OCI-LY1 (cell line): ENCODE data around the gene TTC9.

ENCODE experiments used
- H2AFZ ChIP-seq: fragments of 200-600 bp; sonication (generic), shearing (Covaris generic); 2 replicates; pipeline ENCODE4 v1.6.0; 2014; ENCODE audit warnings: antibody characterized with exemption, mild to moderate bottlenecking, low read length
- H3F3A ChIP-seq: fragments of 200-600 bp; sonication (generic), shearing (Covaris generic); 2 replicates; pipeline ENCODE4 v1.6.0; 2014; ENCODE audit warnings: mild to moderate bottlenecking, antibody characterized with exemption, low read length, moderate library complexity; ENCODE audit not compliant: insufficient read depth
- H3K27ac ChIP-seq: fragments of 200-600 bp; sonication (generic); 2 replicates; pipeline ENCODE4 v1.5.1; 2014; ENCODE audit warnings: low read length, mixed run types, mild to moderate bottlenecking, low read depth; ENCODE audit not compliant: poor library complexity, severe bottlenecking
- H3K27me3 ChIP-seq: fragments of 200-600 bp; sonication (generic); 2 replicates; pipeline ENCODE4 v1.6.0; 2014; ENCODE audit warnings: antibody characterized with exemption, mild to moderate bottlenecking, low read length, moderate library complexity; ENCODE audit not compliant: insufficient read depth
- H3K36me3 ChIP-seq: fragments of 200-600 bp; sonication (generic); 2 replicates; pipeline ENCODE4 v1.6.1; 2014; ENCODE audit warnings: mild to moderate bottlenecking, antibody characterized with exemption, low read length, moderate library complexity, mixed read lengths; ENCODE audit not compliant: insufficient read depth
- H3K4me1 ChIP-seq: fragments of 200-600 bp; sonication (generic); 2 replicates; pipeline ENCODE4 v1.5.1; 2014; ENCODE audit warnings: mild to moderate bottlenecking, low read length, moderate library complexity; ENCODE audit not compliant: insufficient read depth, severe bottlenecking
- H3K4me2 ChIP-seq: fragments of 200-600 bp; sonication (generic), shearing (Covaris generic); 2 replicates; pipeline ENCODE4 v1.6.1; 2014; ENCODE audit warnings: low read length
- H3K4me3 ChIP-seq: fragments of 200-600 bp; sonication (generic); 2 replicates; pipeline ENCODE4 v1.5.1; 2014; ENCODE audit warnings: low read length, low read depth, mild to moderate bottlenecking, mixed read lengths; ENCODE audit not compliant: poor library complexity, severe bottlenecking
- H3K79me2 ChIP-seq: fragments of 200-600 bp; shearing (Covaris generic); 2 replicates; pipeline ENCODE4 v1.6.1; 2016; ENCODE audit warnings: mixed run types, low read length, mixed read lengths; ENCODE audit not compliant: insufficient read depth
- H3K9ac ChIP-seq: fragments of 200-600 bp; sonication (generic), shearing (Covaris generic); 2 replicates; pipeline ENCODE4 v1.6.1; 2014; ENCODE audit warnings: mild to moderate bottlenecking, low read length, mixed read lengths
- H3K9me2 ChIP-seq: fragments of 200-600 bp; sonication (generic), shearing (Covaris generic); 2 replicates; pipeline ENCODE4 v1.6.1; 2014; ENCODE audit warnings: low read depth, mild to moderate bottlenecking, low read length, mixed read lengths
- H3K9me3 ChIP-seq: fragments of 200-600 bp; shearing (Covaris generic); 2 replicates; pipeline ENCODE4 v1.6.1; 2014; ENCODE audit warnings: low read length, mixed read lengths
- H4K20me1 ChIP-seq: fragments of 200-600 bp; sonication (generic), shearing (Covaris generic); 2 replicates; pipeline ENCODE4 v1.6.0; 2016; ENCODE audit warnings: mild to moderate bottlenecking, low read length; ENCODE audit not compliant: insufficient read depth
- CTCF ChIP-seq: fragments of 200-600 bp; sonication (generic), shearing (Covaris generic); IDR thresholded peaks from 2 replicates; pipeline ENCODE4 v1.5.1; 2017; ENCODE audit warnings: mild to moderate bottlenecking, antibody characterized with exemption, low read length, moderate library complexity, mixed read lengths
- EZH2 ChIP-seq: fragments of 200-600 bp; sonication (generic), shearing (Covaris generic); IDR thresholded peaks from 2 replicates; pipeline ENCODE4 v1.8.0; 2017; ENCODE audit warnings: borderline replicate concordance, mixed run types, mild to moderate bottlenecking, antibody characterized with exemption, low read length, moderate library complexity, mixed read lengths

Gene TTC9

GRCh38 chr14:70666361-70666686 is 24.6 kb downstream of the TTC9 start:
- Histone ChIP-seq H3K27me3 (no peaks in the 10 kb centered on the region), H3K27ac (peak overlapping the region; percentile 99), H3K4me3 (peak overlapping the region; percentile 32), H3F3A (peaks cover 8% of the 10 kb centered on the region), H4K20me1 (no peaks in the 10 kb centered on the region), H3K79me2 (no peaks in the 10 kb centered on the region), H3K36me3 (peaks cover 40% of the 10 kb centered on the region; the same call in 1 of the 2 replicates), H3K4me1 (peaks cover 84% of the 10 kb centered on the region), H3K9me2 (no peaks in the 10 kb centered on the region), H3K9ac (peak overlapping the region; percentile 56), H2AFZ (no peak overlapping the region), H3K4me2 (peak overlapping the region; percentile 57), H3K9me3 (no peaks in the 10 kb centered on the region)
- no peak for TF ChIP-seq CTCF
- TF ChIP-seq EZH2 = no peak

GRCh38 chr14:70670992-70671651 is 29.4 kb downstream of the TTC9 start:
- Histone ChIP-seq H3K9ac (no peak overlapping the region), H3F3A (no peaks in the 10 kb centered on the region), H3K9me3 (no peaks in the 10 kb centered on the region), H3K27me3 (no peaks in the 10 kb centered on the region), H3K4me2 (no peak overlapping the region), H3K79me2 (no peaks in the 10 kb centered on the region), H4K20me1 (no peaks in the 10 kb centered on the region), H3K4me1 (peaks cover 36% of the 10 kb centered on the region), H2AFZ (no peak overlapping the region), H3K4me3 (no peak overlapping the region), H3K36me3 (peaks cover 57% of the 10 kb centered on the region; the same call in 1 of the 2 replicates), H3K9me2 (no peaks in the 10 kb centered on the region), H3K27ac (no peak overlapping the region)
- TF ChIP-seq CTCF (no peak), EZH2 (no peak)

- Histone ChIP-seq H3F3A (no peaks in the 10 kb centered on the region), H4K20me1 (no peaks in the 10 kb centered on the region), H3K27ac (no peak overlapping the region), H2AFZ (no peak overlapping the region), H3K27me3 (no peaks in the 10 kb centered on the region), H3K9me2 (no peaks in the 10 kb centered on the region), H3K36me3 (peaks cover 57% of the 10 kb centered on the region; the same call in 1 of the 2 replicates), H3K4me3 (no peak overlapping the region), H3K9ac (no peak overlapping the region), H3K79me2 (no peaks in the 10 kb centered on the region), H3K4me2 (no peak overlapping the region), H3K9me3 (no peaks in the 10 kb centered on the region), H3K4me1 (peaks cover 28% of the 10 kb centered on the region)
- TF ChIP-seq CTCF (no peak), EZH2 (no peak)
Observed at GRCh38 chr14:70671652-70672644, 30.2 kb downstream of the TTC9 start.
